SW 1271 (cell line): ENCODE data around the gene SERPINB5.
A peak's percentile ranks its signal among the peaks of the same experiment; 100 is the strongest.

Experiments used
- DNase-seq, 2 experiments: peaks; one replicate each; lab custom pipeline; 2025; lab: John Stamatoyannopoulos, UW

SERPINB5 gene

DNA sequence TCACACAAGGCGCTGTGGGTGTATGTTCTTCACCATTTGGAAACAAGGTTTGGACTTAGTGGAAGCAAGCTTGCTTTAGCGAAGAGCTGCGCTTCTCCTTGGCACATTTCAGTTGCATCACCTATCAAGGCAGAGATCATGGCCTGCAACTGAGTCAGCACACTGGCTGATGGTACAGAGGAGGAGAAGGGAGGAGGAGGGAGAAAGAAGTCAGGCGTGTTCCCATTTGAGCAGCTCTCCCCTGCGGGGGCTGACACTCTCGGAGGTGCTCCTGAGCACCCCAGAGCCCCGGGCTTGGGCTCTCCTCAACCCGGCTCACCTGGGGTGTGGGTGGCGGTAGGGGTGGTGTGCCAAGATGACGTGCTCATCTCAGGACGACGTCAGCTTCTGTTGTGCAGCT lies 6.0 kb upstream of the SERPINB5 start:
- DNase-seq, result no peak

- DNase-seq, result no peak
Observed at GRCh38 chr18:63472380-63472779, 4.4 kb upstream of the SERPINB5 start.

- DNase-seq, result no peak
Observed at GRCh38 chr18:63477200-63477599, 442 bp downstream of the SERPINB5 start.

DNA sequence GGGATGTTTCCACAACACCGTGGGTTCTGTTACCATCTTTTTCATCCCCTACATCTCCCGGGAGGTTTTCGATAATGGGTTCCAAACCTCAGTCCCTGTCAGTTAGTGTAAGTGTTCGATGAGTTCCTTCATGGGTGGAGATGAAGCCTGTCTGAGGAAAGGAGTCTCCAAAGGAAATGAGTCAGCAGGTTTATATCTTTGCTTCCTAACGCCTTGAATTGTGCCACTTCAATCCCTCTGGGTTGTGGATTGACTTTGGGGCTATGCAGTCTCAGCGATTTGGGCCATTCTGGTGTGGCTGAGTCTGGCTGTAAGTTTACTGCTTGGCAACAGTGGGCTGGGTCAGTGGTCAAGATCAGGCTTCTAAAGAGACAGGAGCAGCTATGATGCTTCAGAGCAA lies 1.2 kb downstream of the SERPINB5 start:
- DNase-seq, result no peak

- DNase-seq, result no peak
Observed at GRCh38 chr18:63479826-63480225, 3.1 kb downstream of the SERPINB5 start.

- no peak for DNase-seq
Observed at GRCh38 chr18:63480476-63480875, 3.7 kb downstream of the SERPINB5 start.

DNA sequence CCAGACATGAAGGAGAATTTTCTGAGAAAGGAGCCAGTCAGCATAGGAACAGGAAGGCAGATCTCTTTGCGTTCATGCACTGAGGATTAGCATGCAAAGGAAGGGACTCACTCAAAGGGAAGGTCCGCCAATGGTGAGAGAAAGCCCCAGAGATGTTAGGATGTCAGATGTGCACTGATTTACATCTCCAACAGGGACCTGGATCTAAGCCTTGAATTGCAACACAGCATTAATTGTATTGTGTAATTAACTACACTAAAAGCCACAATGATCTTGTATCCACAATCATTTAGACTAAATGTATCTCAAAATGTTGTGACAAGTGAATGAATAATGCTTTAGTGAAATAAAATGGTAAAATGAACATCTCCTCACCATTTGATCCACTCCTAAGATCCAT lies 4.2 kb downstream of the SERPINB5 start:
- DNase-seq, result no peak

DNA sequence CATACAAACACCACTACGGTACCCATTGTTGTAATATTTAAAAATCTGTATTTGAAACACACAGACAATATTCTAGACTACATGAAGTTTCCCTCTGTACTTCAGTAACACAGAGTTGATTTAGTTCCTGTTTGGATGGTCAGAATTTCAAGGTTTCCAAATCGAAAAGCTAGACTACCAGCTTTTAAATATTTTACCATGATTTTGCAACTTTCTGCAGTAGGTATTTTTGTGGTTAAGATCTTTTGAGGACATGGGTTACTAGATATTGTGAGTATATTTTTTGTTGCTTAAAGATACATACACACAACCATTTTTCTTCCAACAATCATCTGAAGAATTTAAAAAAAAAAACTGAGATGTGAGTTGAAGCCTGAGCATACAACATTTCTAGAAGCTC lies 10.9 kb downstream of the SERPINB5 start:
- no peak for DNase-seq

- DNase-seq, result no peak
Observed at GRCh38 chr18:63488160-63488559, 11.4 kb downstream of the SERPINB5 start.

DNA sequence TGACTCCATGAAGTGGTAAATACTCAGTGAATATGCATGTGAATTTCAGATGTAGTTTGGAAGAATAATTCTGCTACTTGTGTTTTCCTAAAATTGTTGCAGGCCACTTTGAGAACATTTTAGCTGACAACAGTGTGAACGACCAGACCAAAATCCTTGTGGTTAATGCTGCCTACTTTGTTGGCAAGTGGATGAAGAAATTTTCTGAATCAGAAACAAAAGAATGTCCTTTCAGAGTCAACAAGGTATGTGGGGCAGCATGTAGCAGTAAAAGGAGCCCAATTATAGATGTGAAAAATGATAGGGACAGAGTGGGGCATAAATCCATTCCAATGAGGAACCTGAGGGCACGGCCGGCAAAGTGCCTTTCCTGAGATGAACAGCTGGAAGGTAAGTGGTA lies 16.1 kb downstream of the SERPINB5 start:
- DNase-seq, result no peak

DNA sequence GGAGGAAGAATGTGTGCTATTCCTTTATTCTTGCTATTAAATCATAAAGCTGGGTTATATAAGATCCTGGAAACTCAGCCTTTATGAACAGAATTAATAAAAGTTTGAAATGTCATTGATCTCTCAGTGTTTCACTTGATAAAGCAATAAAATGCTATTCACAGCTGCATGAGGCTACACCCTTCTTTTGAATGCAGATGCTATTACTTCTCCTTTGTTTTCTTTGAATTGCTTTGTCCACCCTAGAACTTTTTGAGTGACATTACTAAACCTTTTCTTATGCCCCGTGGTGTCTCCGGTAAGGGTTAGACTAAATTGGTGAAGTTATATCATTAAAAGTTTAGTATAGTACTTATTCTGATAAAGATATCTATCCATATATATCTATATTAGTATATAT lies 18.9 kb downstream of the SERPINB5 start:
- no peak for DNase-seq

DNA sequence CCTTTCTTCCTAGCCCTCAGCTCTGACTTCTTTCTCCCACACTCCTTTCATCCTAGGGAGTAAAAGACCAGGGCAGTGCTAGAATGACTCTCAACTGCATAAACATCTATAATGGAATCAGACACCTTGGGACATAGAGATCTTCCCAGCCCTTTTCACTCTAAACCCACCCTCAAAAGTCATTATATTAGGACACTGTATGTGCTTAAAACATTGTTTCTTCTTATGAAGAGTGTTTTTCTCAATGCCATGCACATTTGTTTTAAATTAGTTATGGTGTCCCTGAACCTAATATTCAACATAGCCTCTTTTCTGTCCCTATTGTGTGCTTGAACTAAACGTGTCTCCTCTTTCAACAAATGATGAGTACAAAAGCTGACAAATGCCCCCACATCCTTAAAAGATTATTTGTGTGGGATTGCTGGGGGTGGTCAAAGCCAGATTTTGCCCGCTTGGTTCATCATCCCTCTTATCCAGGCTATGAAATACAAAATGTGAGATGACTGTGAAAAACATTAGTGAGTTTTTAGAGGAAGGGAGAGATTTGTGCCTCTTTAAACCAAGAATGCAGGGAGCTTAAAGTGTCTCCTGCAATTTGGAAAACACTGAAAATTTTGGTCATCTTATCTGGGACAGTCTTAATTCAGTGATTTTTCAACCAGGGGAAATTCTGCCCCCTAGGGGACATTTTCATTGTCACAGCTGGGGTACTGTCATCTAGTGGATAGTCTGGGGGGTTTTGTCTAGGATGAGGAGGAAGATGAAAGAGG lies 29.0 kb downstream of the SERPINB5 start:
- peak in 1 of 2 experiments; percentile 5 for DNase-seq

GRCh38 chr18:63506336-63506646 lies 29.5 kb downstream of the SERPINB5 start:
- DNase-seq, result no peak

DNA sequence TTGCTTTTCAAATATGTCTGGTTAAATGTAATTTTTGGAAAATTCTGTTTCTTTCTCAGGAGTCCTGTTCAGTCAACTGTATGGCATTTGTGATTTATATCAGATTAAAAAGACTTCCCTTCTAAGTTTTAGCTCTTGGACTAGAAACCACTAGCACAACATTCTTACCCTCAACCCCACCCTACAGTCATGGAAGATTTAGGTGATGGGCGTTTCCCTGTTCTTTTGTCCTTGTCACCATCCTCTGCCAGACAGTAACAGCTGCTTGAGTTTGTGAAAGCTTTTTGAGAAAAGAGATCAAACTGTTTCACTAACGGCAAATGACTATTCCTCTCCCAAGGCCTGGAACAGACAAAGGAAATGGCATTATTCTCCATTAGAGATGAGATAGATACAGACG lies 31.8 kb downstream of the SERPINB5 start:
- DNase-seq, result no peak

DNA sequence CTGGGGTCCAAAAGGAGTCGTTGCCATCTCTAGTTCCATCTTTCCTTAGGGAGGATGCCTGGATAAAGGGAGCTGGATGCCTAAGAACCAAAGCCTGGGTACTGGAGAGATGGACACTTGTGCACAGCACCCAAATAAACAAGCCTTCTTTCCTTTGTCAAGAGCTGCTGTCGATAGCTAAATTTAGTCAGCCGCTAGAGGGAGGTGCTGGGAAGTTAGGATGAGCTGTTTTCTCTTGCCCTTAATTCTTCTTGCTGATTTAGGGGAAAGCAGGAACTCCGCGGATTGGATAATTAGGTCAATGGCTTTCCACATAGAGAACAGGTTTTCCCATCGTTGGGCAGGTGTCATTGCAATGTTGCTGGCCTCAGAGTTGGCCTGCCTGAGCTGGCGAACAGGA lies 34.5 kb downstream of the SERPINB5 start:
- DNase-seq, result peak in 1 of 2 experiments; percentile 29

- no peak for DNase-seq
Observed at GRCh38 chr18:63514326-63514725, 37.6 kb downstream of the SERPINB5 start.

- DNase-seq, result no peak
Observed at GRCh38 chr18:63514888-63515678, 38.3 kb downstream of the SERPINB5 start.

DNA sequence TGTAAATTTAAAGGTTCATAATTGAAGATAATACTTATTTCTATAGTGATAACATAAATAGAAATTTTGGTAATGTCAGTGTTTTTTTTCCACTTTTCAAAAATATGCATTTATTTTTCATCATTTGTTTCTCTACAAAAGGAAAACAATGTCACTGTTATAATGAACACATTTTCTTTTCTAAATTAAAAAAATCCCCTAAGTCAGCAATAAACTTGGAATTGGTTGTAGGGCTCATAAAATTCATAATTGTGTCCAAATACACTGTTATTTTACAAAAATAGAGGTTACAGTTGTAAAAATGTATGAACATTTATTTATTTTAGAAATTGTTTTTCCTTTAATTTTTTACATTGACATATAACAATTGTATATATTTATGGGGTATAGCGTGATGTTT lies 39.0 kb downstream of the SERPINB5 start:
- DNase-seq, result no peak

- peak; percentile 2 to 50 for DNase-seq
Observed at GRCh38 chr18:63518178-63519012, 41.6 kb downstream of the SERPINB5 start.

DNA sequence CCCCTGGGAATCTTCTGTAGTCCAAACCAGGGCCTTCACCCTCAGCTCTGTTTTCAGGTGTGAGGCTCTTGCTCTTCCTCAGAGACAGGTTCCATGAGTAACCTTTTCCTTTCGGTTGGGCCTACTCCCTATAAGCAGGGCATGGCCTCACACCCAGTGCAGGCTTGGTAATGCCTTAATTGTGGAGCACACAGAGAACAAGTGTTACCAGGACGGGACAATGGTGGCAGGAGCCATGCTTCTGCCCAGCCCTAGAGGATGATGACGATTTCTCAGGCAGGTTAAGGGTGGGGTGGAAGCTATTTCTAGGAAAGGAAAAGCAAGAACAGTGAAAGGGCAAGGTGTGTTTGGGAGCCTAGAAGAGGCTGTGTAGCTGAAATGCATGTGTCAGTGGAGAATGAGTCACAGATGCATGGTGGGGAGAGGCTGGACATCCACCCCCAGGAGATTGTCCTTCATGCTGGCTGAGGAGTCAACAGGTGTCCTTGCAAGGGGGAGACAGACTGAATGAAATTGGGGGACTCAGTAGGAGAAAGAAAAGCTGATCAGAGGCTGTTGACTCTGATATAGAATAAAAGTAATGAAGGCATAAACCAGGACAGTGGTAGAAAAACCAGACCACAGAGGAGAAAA lies 43.4 kb downstream of the SERPINB5 start:
- no peak for DNase-seq

GRCh38 chr18:63523660-63524059 lies 46.9 kb downstream of the SERPINB5 start:
- no peak for DNase-seq

DNA sequence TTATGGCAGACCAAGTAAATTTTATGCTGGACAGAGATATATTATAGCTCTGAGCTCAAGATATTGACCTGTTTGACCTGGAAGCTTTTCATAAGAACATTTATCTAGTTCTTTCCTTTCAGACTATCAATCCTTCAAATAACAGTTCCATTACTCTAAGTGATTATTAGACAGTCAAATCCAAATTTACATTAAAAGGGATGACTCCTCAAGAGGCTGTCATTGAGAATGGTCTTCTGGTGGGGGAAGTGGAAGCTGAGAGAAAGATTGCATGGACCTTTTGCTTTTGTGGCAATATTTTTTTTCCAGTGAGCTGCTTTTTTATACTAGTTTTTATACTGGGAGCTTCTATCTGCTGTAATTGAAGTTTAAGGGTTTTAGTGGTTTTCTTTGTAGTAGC lies 50.5 kb downstream of the SERPINB5 start:
- no peak for DNase-seq
